Panc1 (cell line): Measurements from ENCODE around the gene STOM. TPM values are rescaled to one million over a fixed set of nuclear protein-coding genes. Genes with fewer than 3 reads are reported as not detected.

Experiments
- ATAC-seq: fragments of 200-7000 bp; cut with Tn5 transposase; 2 replicates; pipeline ENCODE4 v1.9.1; 2020; ENCODE audit warnings: mild to moderate bottlenecking, moderate library complexity
- BruUV-seq: library from RNA; stranded (reverse); fragments of 400-500 nt; replicated peaks from 2 replicates; lab custom pipeline; 2021; lab: Mats Ljungman, UMichigan
- CTCF ChIA-PET: fragments of 300-600 bp; sonication (Branson Sonifier 250); formaldehyde crosslinking; loops from one replicate; lab custom pipeline; 2022; ENCODE audit warnings: antibody characterized with exemption; lab: Charles Lee
- POLR2A ChIA-PET: fragments of 300-600 bp; sonication (Branson Sonifier 250); formaldehyde crosslinking; loops from one replicate; lab custom pipeline; 2022; ENCODE audit warnings: antibody characterized with exemption; lab: Charles Lee
- DNase-seq: peaks from one replicate; pipeline ENCODE4 v3.0.0-alpha.2; 2010; ENCODE audit warnings: low read depth, low spot score
- H3K27ac ChIP-seq: 2 replicates; pipeline ENCODE4 v1.5.1; 2011; ENCODE audit warnings: mild to moderate bottlenecking, low read length, inconsistent platforms
- H3K27me3 ChIP-seq: fragments of 200-500 bp; sonication (Bioruptor generic); 2 replicates; pipeline ENCODE4 v1.6.0; 2014; ENCODE audit warnings: low read length, inconsistent platforms; ENCODE audit not compliant: control insufficient read depth, insufficient read depth
- H3K36me3 ChIP-seq: fragments of 200-500 bp; sonication (Bioruptor generic); 2 replicates; pipeline ENCODE4 v1.5.1; 2014; ENCODE audit warnings: inconsistent platforms, mild to moderate bottlenecking, low read length, moderate library complexity; ENCODE audit not compliant: control insufficient read depth, insufficient read depth
- H3K4me1 ChIP-seq: 2 replicates; pipeline ENCODE4 v1.5.1; 2011; ENCODE audit warnings: inconsistent platforms, mild to moderate bottlenecking, low read length, moderate library complexity; ENCODE audit not compliant: control insufficient read depth, insufficient read depth
- H3K4me3 ChIP-seq, 2 experiments: 2 replicates each; pipeline ENCODE4 v1.5.1; 2011 to 2012; ENCODE audit warnings: low read depth in 2 of 2, low read length in 2 of 2, mild to moderate bottlenecking in 2 of 2, inconsistent platforms in 1 of 2, moderate library complexity in 1 of 2
- H3K9me3 ChIP-seq: fragments of 200-500 bp; sonication (Bioruptor generic); 2 replicates; pipeline ENCODE4 v1.5.1; 2014; ENCODE audit warnings: low read depth, mild to moderate bottlenecking, inconsistent platforms, low read length, moderate library complexity; ENCODE audit not compliant: control insufficient read depth, insufficient read depth
- POLR2AphosphoS5 ChIP-seq: IDR thresholded peaks from 2 replicates; pipeline ENCODE4 v1.6.1; 2012; ENCODE audit warnings: mild to moderate bottlenecking, low read depth, low read length, moderate library complexity
- SIN3A ChIP-seq: IDR thresholded peaks from 2 replicates; pipeline ENCODE4 v1.6.1; 2012; ENCODE audit warnings: low read depth, mild to moderate bottlenecking, low read length, moderate library complexity, borderline replicate concordance; ENCODE audit not compliant: insufficient read depth
- TCF7L2 ChIP-seq: IDR thresholded peaks from 2 replicates; pipeline ENCODE4 v1.6.1; 2011; ENCODE audit warnings: mild to moderate bottlenecking, low read depth, low read length, inconsistent platforms
- in situ Hi-C: cut with HindIII; loops from 2 replicates; pipeline ENCODE4 v1.10.0; 2016; ENCODE audit warnings: low sequenced_read_pairs, low pct_unique_long_range_greater_than_20kb
- intact Hi-C: fragments of 100-400 bp; cut with micrococcal nuclease; formaldehyde crosslinking; loops from one replicate; pipeline ENCODE4 v1.10.0; 2022; ENCODE audit not compliant: unreplicated experiment
- total RNA-seq: library from RNA; stranded (reverse); gene quantifications from one replicate; pipeline ENCODE4 v1.2.1, GENCODE V29; 2021; ENCODE audit not compliant: unreplicated experiment
- TF ChIP-seq, protein P1 (sequence below): fragments of 450-650 bp; IDR thresholded peaks from 2 replicates; pipeline ENCODE4 v1.5.1; 2017; ENCODE audit warnings: mild to moderate bottlenecking
- TF ChIP-seq, protein P2 (sequence below), 2 experiments: IDR thresholded peaks; 2 replicates each; pipeline ENCODE4 v1.6.1; 2011 to 2012; ENCODE audit warnings: low read depth in 2 of 2, control low read depth in 1 of 2, low read length in 1 of 2, mild to moderate bottlenecking in 1 of 2, moderate library complexity in 1 of 2; ENCODE audit not compliant: insufficient read depth in 1 of 2

STOM gene
- total RNA-seq, 1 experiment from 2014 or later = 81.2 TPM

DNA sequence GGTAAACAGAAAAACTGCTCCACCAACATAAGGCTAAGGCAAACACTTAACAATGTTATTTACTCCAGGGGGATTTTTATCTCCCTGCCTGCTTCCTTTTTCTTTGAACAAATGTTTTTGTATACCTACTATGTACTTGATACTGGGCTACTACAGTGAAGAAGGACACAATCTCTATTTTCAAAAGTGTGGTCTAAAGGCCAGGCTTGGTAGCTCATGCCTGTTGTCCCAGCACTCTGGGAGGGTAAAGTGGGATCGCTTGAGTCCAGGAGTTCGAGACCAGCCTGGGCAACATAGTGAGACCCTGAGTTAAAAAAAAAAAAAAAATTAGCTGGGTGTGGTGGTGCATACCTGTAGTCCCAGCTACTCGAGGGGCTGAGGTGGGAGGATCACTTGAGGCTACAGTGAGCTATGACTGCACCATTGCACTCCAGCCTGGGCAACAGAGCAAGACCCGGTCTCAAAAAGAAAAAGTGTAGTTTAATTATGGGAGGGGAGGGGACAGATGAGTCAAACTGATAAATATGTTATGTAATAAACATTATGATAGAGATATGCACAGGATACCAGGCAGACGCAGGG is 3.3 kb downstream of the STOM start:
- ChIA-PET CTCF (no interaction called here), POLR2A (no interaction called here)
- ATAC-seq (no peak), DNase-seq (no peak)
- Histone ChIP-seq H3K27me3 (no peaks in the 10 kb centered on the region), H3K36me3 (no peaks in the 10 kb centered on the region; the same call in 1 of the 2 replicates), H3K4me1 (peaks cover 35% of the 10 kb centered on the region), H3K9me3 (no peaks in the 10 kb centered on the region), H3K27ac (no peak overlapping the region), H3K4me3 (no peak overlapping the region)
- intact Hi-C loops = no loop called here
- BruUV-seq = no TSS peak
- in situ Hi-C loops = no loop called here
- TF ChIP-seq POLR2AphosphoS5 (no peak), TCF7L2 (no peak), SIN3A (no peak)
- TF ChIP-seq, protein P1, sequence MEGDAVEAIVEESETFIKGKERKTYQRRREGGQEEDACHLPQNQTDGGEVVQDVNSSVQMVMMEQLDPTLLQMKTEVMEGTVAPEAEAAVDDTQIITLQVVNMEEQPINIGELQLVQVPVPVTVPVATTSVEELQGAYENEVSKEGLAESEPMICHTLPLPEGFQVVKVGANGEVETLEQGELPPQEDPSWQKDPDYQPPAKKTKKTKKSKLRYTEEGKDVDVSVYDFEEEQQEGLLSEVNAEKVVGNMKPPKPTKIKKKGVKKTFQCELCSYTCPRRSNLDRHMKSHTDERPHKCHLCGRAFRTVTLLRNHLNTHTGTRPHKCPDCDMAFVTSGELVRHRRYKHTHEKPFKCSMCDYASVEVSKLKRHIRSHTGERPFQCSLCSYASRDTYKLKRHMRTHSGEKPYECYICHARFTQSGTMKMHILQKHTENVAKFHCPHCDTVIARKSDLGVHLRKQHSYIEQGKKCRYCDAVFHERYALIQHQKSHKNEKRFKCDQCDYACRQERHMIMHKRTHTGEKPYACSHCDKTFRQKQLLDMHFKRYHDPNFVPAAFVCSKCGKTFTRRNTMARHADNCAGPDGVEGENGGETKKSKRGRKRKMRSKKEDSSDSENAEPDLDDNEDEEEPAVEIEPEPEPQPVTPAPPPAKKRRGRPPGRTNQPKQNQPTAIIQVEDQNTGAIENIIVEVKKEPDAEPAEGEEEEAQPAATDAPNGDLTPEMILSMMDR = no peak
- TF ChIP-seq, protein P2, sequence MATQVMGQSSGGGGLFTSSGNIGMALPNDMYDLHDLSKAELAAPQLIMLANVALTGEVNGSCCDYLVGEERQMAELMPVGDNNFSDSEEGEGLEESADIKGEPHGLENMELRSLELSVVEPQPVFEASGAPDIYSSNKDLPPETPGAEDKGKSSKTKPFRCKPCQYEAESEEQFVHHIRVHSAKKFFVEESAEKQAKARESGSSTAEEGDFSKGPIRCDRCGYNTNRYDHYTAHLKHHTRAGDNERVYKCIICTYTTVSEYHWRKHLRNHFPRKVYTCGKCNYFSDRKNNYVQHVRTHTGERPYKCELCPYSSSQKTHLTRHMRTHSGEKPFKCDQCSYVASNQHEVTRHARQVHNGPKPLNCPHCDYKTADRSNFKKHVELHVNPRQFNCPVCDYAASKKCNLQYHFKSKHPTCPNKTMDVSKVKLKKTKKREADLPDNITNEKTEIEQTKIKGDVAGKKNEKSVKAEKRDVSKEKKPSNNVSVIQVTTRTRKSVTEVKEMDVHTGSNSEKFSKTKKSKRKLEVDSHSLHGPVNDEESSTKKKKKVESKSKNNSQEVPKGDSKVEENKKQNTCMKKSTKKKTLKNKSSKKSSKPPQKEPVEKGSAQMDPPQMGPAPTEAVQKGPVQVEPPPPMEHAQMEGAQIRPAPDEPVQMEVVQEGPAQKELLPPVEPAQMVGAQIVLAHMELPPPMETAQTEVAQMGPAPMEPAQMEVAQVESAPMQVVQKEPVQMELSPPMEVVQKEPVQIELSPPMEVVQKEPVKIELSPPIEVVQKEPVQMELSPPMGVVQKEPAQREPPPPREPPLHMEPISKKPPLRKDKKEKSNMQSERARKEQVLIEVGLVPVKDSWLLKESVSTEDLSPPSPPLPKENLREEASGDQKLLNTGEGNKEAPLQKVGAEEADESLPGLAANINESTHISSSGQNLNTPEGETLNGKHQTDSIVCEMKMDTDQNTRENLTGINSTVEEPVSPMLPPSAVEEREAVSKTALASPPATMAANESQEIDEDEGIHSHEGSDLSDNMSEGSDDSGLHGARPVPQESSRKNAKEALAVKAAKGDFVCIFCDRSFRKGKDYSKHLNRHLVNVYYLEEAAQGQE (IDR thresholded peaks at IDR 0.05; ENCODE audit: insufficient read depth in 1 of 2, low read depth in 2 of 2, low read length in 1 of 2) = no peak

GRCh38 chr9:121365564-121365963 is 4.5 kb downstream of the STOM start:
- intact Hi-C loops = no loop called here
- ChIA-PET CTCF (no interaction called here), POLR2A (no interaction called here)
- Histone ChIP-seq H3K27ac (no peak overlapping the region), H3K36me3 (no peaks in the 10 kb centered on the region; the same call in 1 of the 2 replicates), H3K4me1 (peaks cover 33% of the 10 kb centered on the region), H3K4me3 (no peak overlapping the region), H3K27me3 (no peaks in the 10 kb centered on the region), H3K9me3 (no peaks in the 10 kb centered on the region)
- no TSS peak for BruUV-seq
- ATAC-seq (no peak), DNase-seq (no peak)
- TF ChIP-seq POLR2AphosphoS5 (no peak), SIN3A (no peak), TCF7L2 (no peak)
- TF ChIP-seq, protein P2 (IDR thresholded peaks at IDR 0.05; ENCODE audit: insufficient read depth in 1 of 2, low read depth in 2 of 2, low read length in 1 of 2) = no peak
- TF ChIP-seq, protein P1 = no peak
- in situ Hi-C loops = no loop called here
